Fibroblast of lung (primary cell): ENCODE data around the gene SEM1. TPM values are rescaled to one million over a fixed set of nuclear protein-coding genes. Genes with fewer than 3 reads are reported as not detected.

Experiments used
- DNase-seq, 2 donors: peaks; one replicate each; pipeline versions ENCODE4 v3.0.0 to v3.0.0-alpha.2; 2010; ENCODE audit warnings: low read depth in 2 of 2
- H2AFZ ChIP-seq: 2 replicates; pipeline ENCODE4 v1.5.1; 2012; ENCODE audit warnings: low read length, control low read depth, inconsistent platforms
- H3K27ac ChIP-seq: 2 replicates; pipeline ENCODE4 v1.5.1; 2011; ENCODE audit warnings: low read length, control low read depth; ENCODE audit not compliant: insufficient read depth
- H3K27me3 ChIP-seq: 2 replicates; pipeline ENCODE4 v1.5.1; 2011; ENCODE audit warnings: mild to moderate bottlenecking, low read length; ENCODE audit not compliant: control insufficient read depth, insufficient read depth
- H3K36me3 ChIP-seq: 2 replicates; pipeline ENCODE4 v1.5.1; 2011; ENCODE audit warnings: low read length; ENCODE audit not compliant: control insufficient read depth, insufficient read depth
- H3K4me1 ChIP-seq: 2 replicates; pipeline ENCODE4 v1.5.1; 2011; ENCODE audit warnings: low read length; ENCODE audit not compliant: control insufficient read depth, insufficient read depth; ENCODE audit errors: extremely low read depth
- H3K4me2 ChIP-seq: 2 replicates; pipeline ENCODE4 v1.5.1; 2011; ENCODE audit warnings: low read length, control low read depth; ENCODE audit not compliant: insufficient read depth; ENCODE audit errors: extremely low read depth
- H3K4me3 ChIP-seq, 4 experiments: fragments of 200-600 bp in 1 of 4; sonication (generic) in 1 of 4; replicated peaks in 1 of 4; 2 replicates each; pipeline ENCODE4 v1.5.1; 2011 to 2016; ENCODE audit warnings: low read length in 4 of 4, low read depth in 3 of 4, mild to moderate bottlenecking in 3 of 4, control low read depth in 2 of 4, inconsistent platforms in 1 of 4, mixed read lengths in 1 of 4; ENCODE audit not compliant: insufficient read depth in 1 of 4; ENCODE audit errors: control extremely low read depth in 1 of 4
- H3K79me2 ChIP-seq: 2 replicates; pipeline ENCODE4 v1.5.1; 2012; ENCODE audit warnings: mild to moderate bottlenecking, low read length, inconsistent platforms; ENCODE audit not compliant: control insufficient read depth, insufficient read depth
- H3K9ac ChIP-seq: 2 replicates; pipeline ENCODE4 v1.5.1; 2011; ENCODE audit warnings: mild to moderate bottlenecking, low read length, control low read depth; ENCODE audit not compliant: insufficient read depth
- H3K9me3 ChIP-seq: 2 replicates; pipeline ENCODE4 v1.5.1; 2012; ENCODE audit warnings: low read depth, low read length; ENCODE audit not compliant: control insufficient read depth, insufficient read depth
- H4K20me1 ChIP-seq: 2 replicates; pipeline ENCODE4 v1.5.1; 2011; ENCODE audit warnings: low read length; ENCODE audit not compliant: control insufficient read depth, insufficient read depth; ENCODE audit errors: extremely low read depth
- CTCF ChIP-seq, 2 donors: IDR thresholded peaks in 1 of 2; conservative IDR thresholded peaks in 1 of 2; 1 replicate in 1 of 2; 2 replicates in 1 of 2; pipeline ENCODE4 v1.5.1; 2011 to 2012; ENCODE audit warnings: low read length in 2 of 2, control low read depth in 1 of 2, inconsistent platforms in 1 of 2, low read depth in 1 of 2, mild to moderate bottlenecking in 1 of 2
- EZH2 ChIP-seq: IDR thresholded peaks from 2 replicates; pipeline ENCODE4 v1.5.1; 2012; ENCODE audit warnings: low read length, control low read depth, mild to moderate bottlenecking; ENCODE audit errors: missing control alignments
- polyA plus RNA-seq, 2 donors: library from polyadenylated mRNA; depleted of rRNA in 1 of 2; stranded (reverse) in 1 of 2; unstranded in 1 of 2; fragments of >200 nt; gene quantifications; 2 replicates each; pipeline ENCODE4 v1.2.1, GENCODE V29; 2011 to 2012; ENCODE audit warnings: missing spikeins in 1 of 2
- total RNA-seq: library from RNA; depleted of rRNA; stranded (reverse); fragments of >200 nt; gene quantifications from 2 replicates; pipeline ENCODE4 v1.2.1, GENCODE V29; 2014

SEM1 gene
- total and polyA plus RNA-seq, 2 donors (not counting 1 experiment from before 2014, with no cell fraction given), result 52.7 to 123 TPM

DNA sequence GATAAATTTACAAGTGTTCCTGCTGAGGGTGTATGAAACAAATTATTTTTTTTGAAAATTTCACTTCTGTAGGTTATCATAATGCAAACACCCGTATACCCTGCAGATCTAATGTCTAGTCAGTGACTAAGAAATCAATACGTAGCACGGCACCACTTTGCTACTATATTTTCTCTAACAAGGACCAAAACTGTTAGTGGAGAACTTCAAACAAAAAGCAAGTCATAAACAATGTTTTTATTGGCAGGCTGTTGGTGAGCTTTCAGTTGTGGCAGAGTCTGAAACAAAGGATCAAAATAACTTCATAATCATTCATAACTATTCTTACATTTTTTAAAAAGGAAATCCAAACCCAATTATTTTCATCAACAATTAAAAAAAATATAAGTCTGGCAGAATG is 11.8 kb downstream of the SEM1 start:
- Histone ChIP-seq H3K9ac (no peak overlapping the region), H4K20me1 (no peaks in the 10 kb centered on the region), H3K9me3 (no peaks in the 10 kb centered on the region), H3K4me2 (no peak overlapping the region), H3K36me3 (no peaks in the 10 kb centered on the region), H3K27me3 (no peaks in the 10 kb centered on the region), H2AFZ (no peak overlapping the region), H3K27ac (no peak overlapping the region), H3K79me2 (peaks cover 53% of the 10 kb centered on the region), H3K4me3 (no peak overlapping the region), H3K4me1 (no peaks in the 10 kb centered on the region)
- TF ChIP-seq EZH2 (no peak), CTCF (conservative IDR thresholded peaks at IDR 0.05 in 1 of 2, IDR thresholded peaks at IDR 0.05 in 1 of 2; ENCODE audit: low read depth in 1 of 2, low read length in 2 of 2) (no peak)
- DNase-seq, result no peak

DNA sequence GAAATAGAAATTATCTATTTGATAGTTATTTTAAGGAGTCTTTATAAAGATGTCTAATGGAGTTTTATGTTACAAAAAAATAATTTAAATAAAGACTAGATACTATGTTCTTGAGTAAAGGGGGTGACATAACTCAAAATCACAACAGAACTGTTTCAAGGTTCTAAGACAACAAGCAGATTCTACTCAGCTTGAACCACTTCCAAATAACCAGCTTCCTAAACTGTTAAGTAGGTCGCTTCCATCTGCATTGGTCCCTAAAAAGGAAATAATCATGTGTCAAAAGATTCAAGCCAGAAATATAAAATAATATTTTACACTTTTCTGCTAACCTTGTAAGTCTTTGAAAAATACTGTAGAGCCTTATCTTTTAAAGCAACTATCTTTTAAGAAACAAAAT is 14.1 kb downstream of the SEM1 start:
- peaks cover 32% of the 10 kb centered on the region for H3K79me2 ChIP-seq
- no peaks in the 10 kb centered on the region for H3K9me3 ChIP-seq
- no peaks in the 10 kb centered on the region for H3K36me3 ChIP-seq
- no peak for DNase-seq
- H3K9ac ChIP-seq, result no peak overlapping the region
- no peak overlapping the region for H3K27ac ChIP-seq
- no peak for TF ChIP-seq CTCF (conservative IDR thresholded peaks at IDR 0.05 in 1 of 2, IDR thresholded peaks at IDR 0.05 in 1 of 2; ENCODE audit: low read depth in 1 of 2, low read length in 2 of 2)
- TF ChIP-seq EZH2, result no peak
- H4K20me1 ChIP-seq, result no peaks in the 10 kb centered on the region
- H3K27me3 ChIP-seq, result no peaks in the 10 kb centered on the region
- H3K4me3 ChIP-seq, result no peak overlapping the region
- H3K4me1 ChIP-seq, result no peaks in the 10 kb centered on the region
- no peak overlapping the region for H2AFZ ChIP-seq
- no peak overlapping the region for H3K4me2 ChIP-seq

GRCh38 chr7:96694082-96694481 is 15.6 kb downstream of the SEM1 start:
- Histone ChIP-seq H3K4me3 (no peak overlapping the region), H3K27ac (no peak overlapping the region), H3K4me1 (no peaks in the 10 kb centered on the region), H4K20me1 (no peaks in the 10 kb centered on the region), H2AFZ (no peak overlapping the region), H3K9ac (no peak overlapping the region), H3K36me3 (no peaks in the 10 kb centered on the region), H3K79me2 (peaks cover 25% of the 10 kb centered on the region), H3K27me3 (no peaks in the 10 kb centered on the region), H3K4me2 (no peak overlapping the region), H3K9me3 (no peaks in the 10 kb centered on the region)
- TF ChIP-seq EZH2, result no peak
- TF ChIP-seq CTCF (conservative IDR thresholded peaks at IDR 0.05 in 1 of 2, IDR thresholded peaks at IDR 0.05 in 1 of 2; ENCODE audit: low read depth in 1 of 2, low read length in 2 of 2), result no peak
- no peak for DNase-seq
